A673 (cell line): ENCODE measurements around the gene BPI. TPM values are rescaled to one million over a fixed set of nuclear protein-coding genes. Genes with fewer than 3 reads are reported as not detected.

ENCODE experiments used
- BruUV-seq: library from RNA; stranded (reverse); fragments of 400-500 nt; replicated peaks from 2 replicates; lab custom pipeline; 2021; lab: Mats Ljungman, UMichigan
- CTCF ChIA-PET: fragments of 300-600 bp; sonication (Branson Sonifier 250); formaldehyde crosslinking; loops from one replicate; lab custom pipeline; 2022; ENCODE audit warnings: antibody characterized with exemption; lab: Charles Lee
- POLR2A ChIA-PET: fragments of 300-600 bp; sonication (Branson Sonifier 250); formaldehyde crosslinking; loops from one replicate; lab custom pipeline; 2022; ENCODE audit warnings: antibody characterized with exemption; ENCODE audit not compliant: low non-redundant PET; lab: Charles Lee
- DNase-seq: peaks from one replicate; pipeline ENCODE4 v3.0.0-alpha.2; 2015; ENCODE audit warnings: low spot score
- H3K27ac ChIP-seq: fragments of 200-600 bp; sonication (generic); 2 replicates; pipeline ENCODE4 v1.5.1; 2016; ENCODE audit warnings: mixed run types, low read depth, mild to moderate bottlenecking, mixed read lengths, antibody characterized with exemption, low read length; ENCODE audit not compliant: poor library complexity, severe bottlenecking
- H3K27me3 ChIP-seq: fragments of 200-600 bp; sonication (generic); replicated peaks from 2 replicates; pipeline ENCODE4 v1.6.1; 2017; ENCODE audit warnings: mixed run types, low read depth, mild to moderate bottlenecking, mixed read lengths, antibody characterized with exemption, low read length; ENCODE audit not compliant: insufficient read depth, poor library complexity
- H3K36me3 ChIP-seq: fragments of 200-600 bp; sonication (generic); 2 replicates; pipeline ENCODE4 v1.6.1; 2016; ENCODE audit warnings: mixed run types, mild to moderate bottlenecking, mixed read lengths, antibody characterized with exemption, low read length; ENCODE audit not compliant: insufficient read depth, poor library complexity, severe bottlenecking
- H3K4me1 ChIP-seq: fragments of 200-600 bp; sonication (generic); 2 replicates; pipeline ENCODE4 v1.6.1; 2017; ENCODE audit warnings: mixed run types, mild to moderate bottlenecking, mixed read lengths, antibody characterized with exemption, low read length; ENCODE audit not compliant: insufficient read depth, poor library complexity, severe bottlenecking
- H3K4me3 ChIP-seq: fragments of 200-600 bp; sonication (generic); 2 replicates; pipeline ENCODE4 v1.5.1; 2016; ENCODE audit warnings: low read depth, mixed run types, mild to moderate bottlenecking, mixed read lengths, low read length; ENCODE audit not compliant: poor library complexity, severe bottlenecking
- H3K9me3 ChIP-seq: fragments of 200-600 bp; sonication (generic); 2 replicates; pipeline ENCODE4 v1.6.1; 2016; ENCODE audit warnings: mixed run types, low read depth, mild to moderate bottlenecking, mixed read lengths, antibody characterized with exemption, low read length; ENCODE audit not compliant: poor library complexity, severe bottlenecking
- CTCF ChIP-seq: fragments of 300-800, 200-600 bp; sonication (generic); conservative IDR thresholded peaks from 2 replicates; pipeline ENCODE4 v1.5.1; 2017; ENCODE audit warnings: low read depth, mild to moderate bottlenecking, antibody characterized with exemption, low read length, moderate library complexity, mixed read lengths
- EZH2 ChIP-seq: fragments of 200-600 bp; sonication (generic); IDR thresholded peaks from 2 replicates; pipeline ENCODE4 v1.6.1; 2017; ENCODE audit warnings: borderline replicate concordance, low read depth, mild to moderate bottlenecking, mixed read lengths, antibody characterized with exemption, low read length; ENCODE audit not compliant: poor library complexity, severe bottlenecking
- intact Hi-C: fragments of 100-400 bp; cut with micrococcal nuclease; formaldehyde crosslinking; loops from one replicate; pipeline ENCODE4 v1.10.0; 2022; ENCODE audit not compliant: unreplicated experiment
- total RNA-seq: library from RNA; stranded (reverse); gene quantifications from 2 replicates; pipeline ENCODE4 v1.2.3, GENCODE V29; 2021

The BPI gene
- total RNA-seq, 1 experiment from 2014 or later, result not detected

GRCh38 chr20:38343311-38344106 is 39.6 kb downstream of the BPI start:
- TF ChIP-seq CTCF (no peak), EZH2 (no peak)
- H3K27me3 ChIP-seq, result no peaks in the 10 kb centered on the region
- no peaks in the 10 kb centered on the region for H3K36me3 ChIP-seq
- H3K27ac ChIP-seq, result no peak overlapping the region
- POLR2A ChIA-PET, result no interaction called here
- CTCF ChIA-PET, result no interaction called here
- H3K9me3 ChIP-seq, result no peaks in the 10 kb centered on the region
- intact Hi-C loops, result no loop called here
- peak; percentile 37 for DNase-seq
- no TSS peak for BruUV-seq
- H3K4me1 ChIP-seq, result no peaks in the 10 kb centered on the region
- no peak overlapping the region for H3K4me3 ChIP-seq

- no peak for DNase-seq
- no TSS peak for BruUV-seq
- Histone ChIP-seq H3K4me3 (no peak overlapping the region), H3K9me3 (no peaks in the 10 kb centered on the region), H3K27me3 (no peaks in the 10 kb centered on the region), H3K27ac (no peak overlapping the region), H3K36me3 (no peaks in the 10 kb centered on the region), H3K4me1 (no peaks in the 10 kb centered on the region)
- POLR2A ChIA-PET, result no interaction called here
- intact Hi-C loops, result no loop called here
- TF ChIP-seq CTCF, result no peak
- TF ChIP-seq EZH2, result no peak
- CTCF ChIA-PET, result no interaction called here
Measured at GRCh38 chr20:38344107-38344701, 40.2 kb downstream of the BPI start.

- Histone ChIP-seq H3K9me3 (no peaks in the 10 kb centered on the region), H3K4me3 (no peak overlapping the region), H3K27ac (no peak overlapping the region), H3K27me3 (no peaks in the 10 kb centered on the region), H3K36me3 (no peaks in the 10 kb centered on the region), H3K4me1 (no peaks in the 10 kb centered on the region)
- BruUV-seq, result no TSS peak
- CTCF ChIA-PET, result no interaction called here
- intact Hi-C loops, result no loop called here
- POLR2A ChIA-PET, result no interaction called here
- DNase-seq, result no peak
- TF ChIP-seq EZH2 (no peak), CTCF (no peak)
Measured at GRCh38 chr20:38345643-38346042, 41.7 kb downstream of the BPI start.
